ENCODE measurements around the gene SMIM13.

- TF ChIP-seq CTCF (IDR thresholded peaks at IDR 0.05; ENCODE audit: borderline replicate concordance, extremely low read depth, low read length, poor library complexity, severe bottlenecking) (no peak), EZH2 (IDR thresholded peaks at IDR 0.05; ENCODE audit: borderline replicate concordance, low read depth, low read length, severe bottlenecking) (no peak)
Measured at GRCh38 chr6:11094941-11095340, 1.3 kb downstream of the SMIM13 start.
